Progenitor cell of endocrine pancreas (in vitro differentiated cells): ENCODE data around the gene KLHL4. TPM values are rescaled to one million over a fixed set of nuclear protein-coding genes. Genes with fewer than 3 reads are reported as not detected.

Experiments used
- DNase-seq: peaks from one replicate; pipeline ENCODE4 v3.0.0; 2021; ENCODE audit warnings: low spot score; ENCODE audit not compliant: unreplicated experiment
- H3K27ac Mint-ChIP-seq: 2 replicates; pipeline ENCODE4 v1.8.0; 2021; ENCODE audit warnings: mild to moderate bottlenecking, moderate library complexity, mixed read lengths
- H3K27me3 Mint-ChIP-seq: 2 replicates; pipeline ENCODE4 v1.8.0; 2021; ENCODE audit warnings: mixed read lengths
- H3K36me3 Mint-ChIP-seq: 2 replicates; pipeline ENCODE4 v1.8.0; 2022; ENCODE audit warnings: mixed read lengths; ENCODE audit not compliant: insufficient read depth
- H3K4me1 Mint-ChIP-seq: 2 replicates; pipeline ENCODE4 v1.8.0; 2021; ENCODE audit warnings: low read depth, mixed read lengths
- H3K4me3 Mint-ChIP-seq: 2 replicates; pipeline ENCODE4 v1.8.0; 2021; ENCODE audit warnings: low read depth, mild to moderate bottlenecking, moderate library complexity, mixed read lengths
- H3K9me3 Mint-ChIP-seq: 2 replicates; pipeline ENCODE4 v1.8.0; 2021; ENCODE audit warnings: low read depth, mixed read lengths
- CTCF ChIP-seq: fragments of 200-600 bp; sonication (generic); IDR thresholded peaks from one replicate; pipeline ENCODE4 v1.5.0; 2021; ENCODE audit warnings: antibody characterized with exemption, mild to moderate bottlenecking; ENCODE audit not compliant: unreplicated experiment
- total RNA-seq: library from RNA; stranded (reverse); gene quantifications from 2 replicates; pipeline ENCODE4 v1.2.1, GENCODE V29; 2021

KLHL4 gene
- total RNA-seq, 1 donor from 2014 or later = 0.74 TPM

- Mint-ChIP-seq H3K36me3 (no peaks in the 10 kb centered on the region), H3K9me3 (no peaks in the 10 kb centered on the region), H3K27ac (no peak overlapping the region), H3K4me3 (no peak overlapping the region), H3K4me1 (peaks cover 16% of the 10 kb centered on the region), H3K27me3 (peaks cover 4% of the 10 kb centered on the region)
- TF ChIP-seq CTCF = no peak
- DNase-seq = no peak
These were observed 1.8 kb upstream of the KLHL4 start for GRCh38 chrX:87515836-87516235.

- Mint-ChIP-seq H3K27ac (no peak overlapping the region), H3K4me1 (peaks cover 16% of the 10 kb centered on the region), H3K36me3 (no peaks in the 10 kb centered on the region), H3K9me3 (no peaks in the 10 kb centered on the region), H3K4me3 (no peak overlapping the region), H3K27me3 (peaks cover 4% of the 10 kb centered on the region)
- TF ChIP-seq CTCF = no peak
- no peak for DNase-seq
These were observed 883 bp upstream of the KLHL4 start for GRCh38 chrX:87516717-87517121.

- Mint-ChIP-seq H3K4me3 (peak overlapping the region; percentile 75), H3K27me3 (peaks cover 4% of the 10 kb centered on the region), H3K4me1 (peaks cover 16% of the 10 kb centered on the region), H3K27ac (no peak overlapping the region), H3K36me3 (no peaks in the 10 kb centered on the region), H3K9me3 (no peaks in the 10 kb centered on the region)
- no peak for TF ChIP-seq CTCF
- DNase-seq = no peak
These were observed 902 bp downstream of the KLHL4 start for GRCh38 chrX:87518504-87518903.

- TF ChIP-seq CTCF = no peak
- DNase-seq = no peak
- Mint-ChIP-seq H3K4me1 (no peaks in the 10 kb centered on the region), H3K9me3 (peaks cover 3% of the 10 kb centered on the region), H3K36me3 (no peaks in the 10 kb centered on the region), H3K27ac (no peak overlapping the region), H3K4me3 (no peak overlapping the region), H3K27me3 (no peaks in the 10 kb centered on the region)
These were observed 8.2 kb downstream of the KLHL4 start for GRCh38 chrX:87525771-87526229.

- TF ChIP-seq CTCF = no peak
- peaks cover 3% of the 10 kb centered on the region for H3K9me3 Mint-ChIP-seq
- DNase-seq = no peak
- H3K27me3 Mint-ChIP-seq = no peaks in the 10 kb centered on the region
- no peaks in the 10 kb centered on the region for H3K36me3 Mint-ChIP-seq
- no peak overlapping the region for H3K4me3 Mint-ChIP-seq
- no peak overlapping the region for H3K27ac Mint-ChIP-seq
- H3K4me1 Mint-ChIP-seq = no peaks in the 10 kb centered on the region
These were observed 8.7 kb downstream of the KLHL4 start for GRCh38 chrX:87526281-87526680.
